NCI-H345 (cell line): ENCODE data around the gene ABCA1.
"Not testable (repeated sequence)": the region's sequence is repeated elsewhere in the genome, so short reads cannot be mapped to it uniquely, and the experiment has no call there.

Experiments used
- DNase-seq: peaks from one replicate; lab custom pipeline; 2025; lab: John Stamatoyannopoulos, UW

The ABCA1 gene

DNA sequence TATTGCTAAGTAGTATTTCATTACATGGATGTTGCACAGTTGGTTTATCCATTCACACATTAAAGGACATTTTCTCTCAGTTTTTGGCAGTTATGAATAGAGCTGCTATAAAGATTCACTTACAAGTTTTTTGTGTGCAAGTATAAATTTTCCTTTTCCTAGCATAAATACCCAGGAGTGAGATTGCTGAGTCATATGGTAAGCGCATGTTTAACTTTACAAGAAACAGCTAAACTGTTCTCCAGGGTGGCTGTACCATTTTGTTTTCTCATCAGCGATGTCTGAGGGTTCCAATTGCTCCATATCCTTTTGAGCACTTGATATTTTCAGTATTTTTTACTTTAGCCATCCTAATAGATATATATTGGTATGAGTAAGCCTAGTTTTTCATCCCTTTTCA is 16.4 kb upstream of the ABCA1 start:
- DNase-seq, result no peak

- no peak for DNase-seq
These were observed 13.6 kb upstream of the ABCA1 start for GRCh38 chr9:104941597-104941996.

- DNase-seq, result no peak
These were observed 8.3 kb upstream of the ABCA1 start for GRCh38 chr9:104936291-104936690.

- DNase-seq, result not testable (repeated sequence)
These were observed 7.5 kb upstream of the ABCA1 start for GRCh38 chr9:104935501-104935810.

- DNase-seq, result no peak
These were observed 6.9 kb upstream of the ABCA1 start for GRCh38 chr9:104934691-104935500.

DNA sequence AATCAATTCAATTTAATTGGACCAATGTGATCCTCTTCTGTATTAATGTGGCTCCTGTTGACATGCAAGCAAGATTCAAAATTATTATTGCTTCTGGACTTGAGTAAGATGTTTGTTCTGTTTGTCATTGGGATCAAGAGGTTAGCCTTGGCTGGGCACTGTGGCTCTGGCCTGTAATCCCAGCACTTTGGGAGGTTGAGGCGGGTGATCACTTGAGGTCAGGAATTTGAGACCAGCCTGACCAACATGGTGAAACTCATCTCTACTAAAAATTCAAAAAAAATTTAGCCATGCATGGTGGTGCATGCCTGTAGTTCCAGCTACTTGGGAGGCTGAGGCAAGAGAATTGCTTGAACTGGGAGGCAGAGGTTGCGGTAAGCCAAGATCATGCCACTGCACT is 5.1 kb upstream of the ABCA1 start:
- DNase-seq, result not testable (repeated sequence)

- no peak for DNase-seq
These were observed 3.3 kb upstream of the ABCA1 start for GRCh38 chr9:104931256-104931655.

DNA sequence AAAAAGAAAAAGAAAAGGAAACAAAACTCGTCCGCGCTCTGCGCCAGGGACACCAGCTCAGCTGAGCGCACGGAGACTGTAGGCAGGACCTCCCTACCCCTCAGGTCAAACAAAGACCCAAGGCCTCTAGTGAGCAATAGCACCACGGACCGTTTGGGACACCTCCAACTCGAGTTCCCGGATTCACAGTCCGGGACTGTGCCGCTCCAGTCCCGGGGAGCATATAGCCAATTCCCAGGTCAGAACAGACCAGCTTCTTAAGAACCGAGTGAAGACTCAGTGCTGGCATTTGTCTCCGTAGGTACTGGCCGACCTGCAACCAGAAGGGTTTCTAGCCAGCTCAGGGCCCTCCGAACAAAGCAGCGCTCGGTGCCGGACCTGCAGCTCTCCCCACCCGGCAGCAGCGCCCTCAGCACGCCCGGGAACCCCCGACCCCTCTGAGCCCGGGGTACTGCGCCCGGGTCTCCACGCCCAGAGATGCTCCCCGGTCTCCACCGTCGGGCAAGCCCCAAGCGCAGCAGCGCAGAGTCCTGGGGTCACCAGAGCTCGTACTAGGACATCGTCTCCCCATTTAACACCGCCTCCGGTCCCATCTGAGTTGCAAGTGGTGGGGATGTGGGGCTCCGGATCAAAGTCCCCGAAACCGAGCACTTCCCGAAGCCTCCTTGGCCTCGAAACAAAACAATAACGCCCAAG is 591 bp downstream of the ABCA1 start:
- DNase-seq, result no peak

GRCh38 chr9:104923740-104924139 is 4.2 kb downstream of the ABCA1 start:
- DNase-seq, result peak; percentile 64

DNA sequence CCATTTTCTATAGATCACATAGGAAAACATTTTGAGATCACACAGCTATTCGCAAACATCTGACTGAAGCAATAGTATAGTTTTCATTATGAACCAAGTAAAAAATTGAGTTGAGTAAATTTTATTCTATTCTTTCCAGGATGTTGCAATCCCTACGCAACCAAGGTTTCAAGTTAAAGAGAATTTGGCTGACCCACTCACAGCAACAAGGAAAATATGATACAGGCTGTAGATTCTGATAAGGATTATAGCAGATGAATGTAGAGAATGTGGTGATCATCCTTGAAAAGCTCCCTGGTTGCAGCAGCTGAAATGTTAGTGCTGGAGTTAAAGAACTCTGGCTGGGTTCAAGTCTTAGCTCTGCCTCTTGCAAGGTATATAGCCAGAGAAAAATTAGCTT is 4.7 kb downstream of the ABCA1 start:
- no peak for DNase-seq

- not testable (repeated sequence) for DNase-seq
These were observed 5.2 kb downstream of the ABCA1 start for GRCh38 chr9:104922748-104923147.

DNA sequence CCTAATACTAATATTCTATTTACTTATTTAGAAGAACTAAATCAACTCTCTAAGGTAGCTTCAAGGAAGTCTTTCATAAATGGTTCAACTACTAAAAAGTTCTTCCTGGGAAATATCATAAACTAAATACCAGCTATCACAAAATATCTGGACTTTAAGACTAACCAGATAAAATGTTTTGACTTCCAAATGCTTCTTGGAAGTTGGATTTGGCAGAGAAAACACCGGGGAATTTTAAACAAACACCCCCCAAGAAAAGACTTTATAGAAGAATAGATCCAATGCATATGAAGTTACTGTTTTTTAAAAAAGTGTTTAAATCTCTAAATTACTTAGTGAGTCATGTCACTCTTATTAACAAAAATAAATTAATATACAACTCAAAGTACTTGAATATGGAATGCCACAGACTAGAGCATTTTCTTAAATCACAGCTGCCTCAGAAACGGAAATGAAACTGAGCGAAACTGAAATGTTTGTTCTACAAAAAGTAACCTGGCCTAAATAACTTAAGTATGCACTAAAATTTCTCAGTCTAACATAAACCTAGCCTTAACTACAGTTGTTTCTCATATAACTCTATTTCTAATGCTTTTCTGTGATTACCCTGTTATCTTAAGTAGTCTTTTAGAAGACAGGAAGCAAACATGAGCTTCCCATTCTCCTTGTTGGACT is 6.8 kb downstream of the ABCA1 start:
- DNase-seq, result no peak

DNA sequence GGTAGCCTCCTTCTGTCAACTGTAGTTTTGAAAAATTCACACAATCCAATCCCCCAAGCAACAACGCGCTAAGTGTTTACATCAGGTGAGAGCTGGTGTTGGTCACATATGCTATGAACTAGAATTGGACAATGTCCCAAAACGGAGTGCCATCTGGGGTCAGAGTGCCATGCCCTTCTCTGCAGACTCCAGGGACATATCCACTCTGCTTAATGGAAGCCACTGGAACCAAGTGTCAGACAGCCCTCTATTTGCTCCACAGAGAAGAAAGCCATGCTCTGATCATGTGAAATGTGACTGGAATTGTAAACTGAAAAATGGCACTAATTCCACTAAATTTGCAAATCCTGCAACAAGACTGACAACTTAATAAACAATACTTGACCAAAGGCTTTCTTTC is 12.2 kb downstream of the ABCA1 start:
- no peak for DNase-seq

DNA sequence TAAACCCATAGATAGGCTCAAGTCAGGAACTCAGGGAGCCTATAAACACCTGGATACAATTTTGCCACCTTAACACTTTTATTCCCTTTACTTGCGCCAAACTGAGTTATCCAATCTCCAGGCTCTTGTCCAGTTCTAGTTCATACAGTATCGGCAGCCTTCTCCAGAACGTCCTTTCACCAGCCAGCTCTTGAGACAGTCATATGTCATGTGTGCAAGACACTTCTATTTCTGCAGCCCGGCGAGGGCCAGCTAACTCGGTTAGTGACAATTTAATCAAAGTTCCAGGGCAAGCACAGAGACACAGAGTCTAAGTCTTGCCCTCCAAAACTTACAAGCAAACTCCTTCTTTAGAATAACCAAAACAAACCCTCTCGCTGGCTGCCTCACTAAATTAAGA is 12.9 kb downstream of the ABCA1 start:
- DNase-seq, result no peak

DNA sequence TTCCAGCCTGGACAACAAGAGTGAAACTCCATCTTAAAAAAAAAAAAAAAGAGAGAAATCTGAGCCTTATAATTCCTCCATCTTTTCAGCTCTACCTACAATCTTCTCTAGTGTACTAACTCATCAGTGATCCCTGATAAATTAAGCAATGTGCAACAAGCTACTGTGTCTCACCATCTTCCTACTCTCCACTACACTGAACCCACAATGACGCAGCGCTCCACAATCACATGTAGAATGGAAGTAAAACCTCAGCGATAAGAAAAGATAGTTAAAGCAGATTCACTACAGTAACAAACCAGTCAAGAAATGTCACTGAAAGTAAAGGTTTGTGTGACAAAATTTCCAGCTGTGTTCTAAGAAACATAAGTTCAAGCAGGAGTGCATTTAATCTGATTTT is 13.5 kb downstream of the ABCA1 start:
- no peak for DNase-seq

- DNase-seq, result no peak
These were observed 15.3 kb downstream of the ABCA1 start for GRCh38 chr9:104912606-104913005.

- no peak for DNase-seq
These were observed 16.8 kb downstream of the ABCA1 start for GRCh38 chr9:104911032-104911607.

GRCh38 chr9:104907278-104907951 is 20.5 kb downstream of the ABCA1 start:
- no peak for DNase-seq

DNA sequence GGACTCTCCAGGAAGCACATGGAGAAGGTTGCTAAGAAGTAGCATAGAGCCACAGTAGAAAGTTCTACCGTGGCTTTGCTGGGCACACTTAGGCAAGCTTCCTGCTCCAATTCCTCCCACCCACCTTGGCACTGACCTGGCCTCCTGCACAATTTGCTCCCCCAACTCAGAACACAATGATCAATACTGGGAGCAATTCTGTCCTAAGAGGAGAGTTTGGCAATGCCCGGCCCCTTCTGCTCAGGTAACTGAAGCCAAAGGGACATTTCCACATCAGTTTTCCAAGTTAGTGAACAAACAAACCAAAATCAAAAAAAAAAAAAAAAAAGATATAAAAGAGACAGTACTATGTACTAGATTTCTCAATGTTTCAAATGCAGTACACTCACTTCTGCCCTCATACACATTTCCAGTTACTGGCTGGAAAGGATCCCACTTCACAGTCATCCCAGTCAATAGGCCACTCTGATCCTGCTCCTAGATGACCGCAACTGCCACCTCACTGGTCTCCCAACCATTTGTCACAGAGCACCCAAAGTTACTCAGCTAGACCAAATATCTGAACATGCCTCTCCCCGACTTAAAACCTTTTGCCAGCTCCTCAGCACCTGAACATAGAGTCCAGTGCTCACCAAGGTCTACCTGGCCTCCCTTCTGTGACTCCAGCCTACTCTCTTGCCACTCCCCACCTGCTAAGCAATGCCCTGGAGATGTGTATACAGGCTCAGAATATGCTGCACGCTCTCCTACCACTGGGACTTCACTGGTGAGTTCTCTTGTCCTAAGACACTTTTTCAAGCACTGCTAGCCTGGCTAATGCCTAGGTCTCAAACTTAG is 21.3 kb downstream of the ABCA1 start:
- no peak for DNase-seq

DNA sequence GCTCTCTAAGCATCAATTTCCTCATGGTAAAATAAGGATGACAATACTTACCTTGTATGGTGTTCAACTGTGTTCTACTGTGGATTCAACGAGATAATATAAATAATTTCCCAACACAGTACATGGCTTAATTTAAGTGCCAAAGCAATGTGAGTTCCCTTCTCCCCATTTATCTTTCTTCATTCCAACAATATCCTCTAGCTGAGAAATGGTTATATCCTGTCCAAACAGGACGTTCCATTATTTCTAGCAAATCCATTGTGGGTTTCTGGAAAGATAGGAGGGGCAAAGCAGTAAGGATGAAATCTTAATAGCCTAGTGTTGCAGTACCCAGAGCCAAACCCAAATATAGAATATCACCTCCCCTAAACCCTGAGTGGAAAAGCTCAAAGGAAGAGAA is 22.0 kb downstream of the ABCA1 start:
- no peak for DNase-seq

DNA sequence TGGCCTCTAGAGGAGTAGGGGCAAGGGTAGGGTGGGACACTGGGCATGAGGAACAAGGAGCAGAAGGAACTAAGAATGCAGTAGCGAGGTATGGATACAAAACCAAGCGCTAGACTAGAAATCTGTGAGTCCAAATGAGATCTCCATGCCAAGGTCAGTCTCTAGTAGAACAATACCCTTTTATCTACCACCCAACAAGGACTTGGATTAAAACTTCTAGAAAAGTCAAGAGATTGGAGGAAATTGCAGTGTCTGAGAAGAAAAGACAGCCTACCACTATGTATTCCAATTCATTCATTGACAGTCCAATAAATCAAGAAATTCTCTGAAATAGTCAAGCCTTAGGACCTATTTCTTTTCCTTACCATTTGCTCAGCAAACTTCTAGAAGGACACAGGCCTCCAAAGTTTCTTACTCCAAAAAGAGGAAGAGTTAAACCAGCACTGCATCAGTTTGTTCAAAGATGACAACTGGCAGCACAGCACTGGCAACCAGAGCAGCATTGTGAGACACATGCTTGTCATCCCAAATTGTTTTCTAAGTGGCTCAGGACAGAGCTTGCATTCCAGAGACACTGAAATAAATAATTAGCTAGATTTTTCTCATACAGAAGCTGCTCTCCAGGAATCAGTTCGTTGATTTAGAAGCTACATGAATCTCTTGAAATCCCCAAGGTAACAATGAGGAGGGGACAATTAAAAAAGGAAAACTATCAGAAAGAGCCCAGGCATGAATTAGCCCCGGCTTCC is 22.6 kb downstream of the ABCA1 start:
- no peak for DNase-seq
